KMS-11 (cell line): Measurements from ENCODE around the gene TCP10L.

ENCODE experiments used
- H2AFZ ChIP-seq: fragments of 200-600 bp; sonication (generic); 2 replicates; pipeline ENCODE4 v1.6.1; 2016; ENCODE audit warnings: antibody characterized with exemption, mixed run types, low read depth
- H3K27ac ChIP-seq: fragments of 200-600 bp; sonication (generic); 2 replicates; pipeline ENCODE4 v1.6.1; 2016; ENCODE audit warnings: mild to moderate bottlenecking, mixed run types
- H3K27me3 ChIP-seq: fragments of 200-600 bp; sonication (generic); 2 replicates; pipeline ENCODE4 v1.6.1; 2017; ENCODE audit warnings: mild to moderate bottlenecking, low read depth, mixed run types, moderate library complexity; ENCODE audit not compliant: insufficient read depth
- H3K36me3 ChIP-seq: fragments of 200-600 bp; sonication (generic); 2 replicates; pipeline ENCODE4 v1.6.1; 2017; ENCODE audit warnings: mild to moderate bottlenecking, mixed run types; ENCODE audit not compliant: insufficient read depth
- H3K4me1 ChIP-seq: fragments of 200-600 bp; sonication (generic); 2 replicates; pipeline ENCODE4 v1.6.1; 2016; ENCODE audit warnings: mild to moderate bottlenecking, low read depth, mixed run types; ENCODE audit not compliant: poor library complexity, severe bottlenecking
- H3K4me2 ChIP-seq: fragments of 200-600 bp; sonication (generic); 2 replicates; pipeline ENCODE4 v1.7.0; 2016; ENCODE audit warnings: mild to moderate bottlenecking, mixed run types
- H3K4me3 ChIP-seq: fragments of 200-600 bp; sonication (generic); IDR thresholded peaks from 2 replicates; pipeline ENCODE4 v1.6.1; 2017; ENCODE audit warnings: low read depth, low read length, mixed read lengths; ENCODE audit not compliant: insufficient read depth
- H3K79me2 ChIP-seq: fragments of 200-600 bp; sonication (generic); 2 replicates; pipeline ENCODE4 v1.6.1; 2016; ENCODE audit warnings: low read depth, mixed run types; ENCODE audit not compliant: insufficient read depth
- H3K9ac ChIP-seq: fragments of 200-600 bp; sonication (generic); 2 replicates; pipeline ENCODE4 v1.6.1; 2016; ENCODE audit warnings: mild to moderate bottlenecking, mixed run types
- H4K20me1 ChIP-seq: fragments of 200-600 bp; sonication (generic); 2 replicates; pipeline ENCODE4 v1.6.1; 2016; ENCODE audit warnings: mild to moderate bottlenecking, mixed run types; ENCODE audit not compliant: insufficient read depth
- TF ChIP-seq, protein P1 (sequence below): fragments of 200-600 bp; sonication (generic); conservative IDR thresholded peaks from 2 replicates; pipeline ENCODE4 v1.6.1; 2017; ENCODE audit warnings: low read depth, mild to moderate bottlenecking, antibody characterized with exemption, low read length, moderate library complexity, mixed read lengths

TCP10L gene

DNA sequence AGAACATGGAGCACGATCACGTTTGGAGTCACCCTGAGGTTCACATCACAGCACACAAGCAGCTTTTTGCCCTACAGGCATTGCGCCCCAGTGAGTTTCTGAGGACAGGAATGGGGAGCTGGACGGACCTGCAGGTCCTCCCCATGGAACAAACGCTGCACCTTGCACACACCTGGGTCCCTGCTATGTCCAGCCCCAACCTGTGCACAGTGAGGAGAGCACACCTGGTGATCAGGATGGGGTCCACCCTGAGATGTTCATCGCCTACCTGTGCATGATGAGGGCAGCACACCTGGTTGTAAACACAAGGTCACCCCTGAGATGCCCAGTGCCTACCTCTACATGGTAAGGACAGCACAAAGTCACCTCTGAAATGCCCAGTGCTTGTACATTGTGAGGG lies 45.9 kb downstream of the TCP10L start:
- no peaks in the 10 kb centered on the region for H4K20me1 ChIP-seq
- H3K4me2 ChIP-seq = no peak overlapping the region
- H3K36me3 ChIP-seq = no peaks in the 10 kb centered on the region
- H3K4me3 ChIP-seq = no peak overlapping the region
- H3K9ac ChIP-seq = no peak overlapping the region
- H2AFZ ChIP-seq = no peak overlapping the region
- TF ChIP-seq, protein P1, sequence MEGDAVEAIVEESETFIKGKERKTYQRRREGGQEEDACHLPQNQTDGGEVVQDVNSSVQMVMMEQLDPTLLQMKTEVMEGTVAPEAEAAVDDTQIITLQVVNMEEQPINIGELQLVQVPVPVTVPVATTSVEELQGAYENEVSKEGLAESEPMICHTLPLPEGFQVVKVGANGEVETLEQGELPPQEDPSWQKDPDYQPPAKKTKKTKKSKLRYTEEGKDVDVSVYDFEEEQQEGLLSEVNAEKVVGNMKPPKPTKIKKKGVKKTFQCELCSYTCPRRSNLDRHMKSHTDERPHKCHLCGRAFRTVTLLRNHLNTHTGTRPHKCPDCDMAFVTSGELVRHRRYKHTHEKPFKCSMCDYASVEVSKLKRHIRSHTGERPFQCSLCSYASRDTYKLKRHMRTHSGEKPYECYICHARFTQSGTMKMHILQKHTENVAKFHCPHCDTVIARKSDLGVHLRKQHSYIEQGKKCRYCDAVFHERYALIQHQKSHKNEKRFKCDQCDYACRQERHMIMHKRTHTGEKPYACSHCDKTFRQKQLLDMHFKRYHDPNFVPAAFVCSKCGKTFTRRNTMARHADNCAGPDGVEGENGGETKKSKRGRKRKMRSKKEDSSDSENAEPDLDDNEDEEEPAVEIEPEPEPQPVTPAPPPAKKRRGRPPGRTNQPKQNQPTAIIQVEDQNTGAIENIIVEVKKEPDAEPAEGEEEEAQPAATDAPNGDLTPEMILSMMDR = no peak
- no peaks in the 10 kb centered on the region for H3K79me2 ChIP-seq
- H3K27me3 ChIP-seq = no peaks in the 10 kb centered on the region
- H3K27ac ChIP-seq = no peak overlapping the region
- H3K4me1 ChIP-seq = no peaks in the 10 kb centered on the region

DNA sequence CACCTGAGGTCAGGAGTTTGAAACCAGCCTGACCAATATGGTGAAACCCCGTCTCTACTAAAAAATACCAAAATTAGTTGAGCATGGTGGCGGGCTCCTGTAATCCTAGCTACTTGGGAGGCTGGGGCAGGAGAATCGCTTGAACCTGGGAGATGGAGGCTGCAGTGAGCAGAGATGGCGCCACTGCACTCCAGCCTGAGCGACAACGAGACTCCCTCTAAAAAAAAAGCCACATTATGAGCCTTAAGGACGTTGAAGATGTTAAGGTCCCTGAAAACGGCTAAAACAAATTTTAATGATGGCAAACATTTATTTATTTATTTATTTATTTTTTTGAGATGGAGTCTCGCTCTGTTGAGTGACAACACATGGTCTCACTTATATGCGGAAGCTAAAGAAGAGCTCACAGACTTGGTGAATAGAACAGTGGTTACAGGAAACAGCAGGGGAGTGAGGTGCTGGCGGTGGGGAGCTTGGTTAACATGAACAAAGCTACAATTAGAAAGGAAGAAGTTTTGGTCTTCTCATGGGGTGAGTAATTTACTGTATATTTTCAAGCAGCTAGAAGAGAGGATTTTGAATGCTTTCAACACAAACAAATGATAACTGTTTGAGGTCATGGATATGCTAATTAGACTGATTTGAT lies 47.1 kb downstream of the TCP10L start:
- H2AFZ ChIP-seq = no peak overlapping the region

DNA sequence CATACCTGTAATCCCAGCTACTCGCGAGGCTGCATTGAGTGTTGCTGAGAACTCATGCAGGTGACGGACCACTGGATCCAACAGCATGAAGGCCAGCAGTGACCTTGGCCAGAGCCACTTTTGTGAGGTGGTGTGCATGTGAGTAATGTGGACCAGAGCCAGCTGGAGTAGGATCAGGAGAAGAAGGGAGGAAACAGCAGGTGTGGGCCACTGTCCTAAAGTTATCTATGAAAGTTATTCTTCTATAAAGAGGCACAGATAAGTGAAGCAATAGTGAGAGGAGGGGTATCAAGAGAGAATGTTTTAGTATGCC lies 47.8 kb downstream of the TCP10L start:
- H3K9ac ChIP-seq = no peak overlapping the region
- H3K79me2 ChIP-seq = no peaks in the 10 kb centered on the region
- TF ChIP-seq, protein P1 = no peak

More for the DNA sequence above, 47.1 kb downstream of the TCP10L start:
- Histone ChIP-seq H3K36me3 (no peaks in the 10 kb centered on the region), H3K27ac (no peak overlapping the region), H3K79me2 (no peaks in the 10 kb centered on the region), H3K4me3 (no peak overlapping the region), H4K20me1 (no peaks in the 10 kb centered on the region), H3K4me2 (no peak overlapping the region), H3K9ac (no peak overlapping the region), H3K27me3 (no peaks in the 10 kb centered on the region), H3K4me1 (no peaks in the 10 kb centered on the region)
- TF ChIP-seq, protein P1 = no peak

DNA sequence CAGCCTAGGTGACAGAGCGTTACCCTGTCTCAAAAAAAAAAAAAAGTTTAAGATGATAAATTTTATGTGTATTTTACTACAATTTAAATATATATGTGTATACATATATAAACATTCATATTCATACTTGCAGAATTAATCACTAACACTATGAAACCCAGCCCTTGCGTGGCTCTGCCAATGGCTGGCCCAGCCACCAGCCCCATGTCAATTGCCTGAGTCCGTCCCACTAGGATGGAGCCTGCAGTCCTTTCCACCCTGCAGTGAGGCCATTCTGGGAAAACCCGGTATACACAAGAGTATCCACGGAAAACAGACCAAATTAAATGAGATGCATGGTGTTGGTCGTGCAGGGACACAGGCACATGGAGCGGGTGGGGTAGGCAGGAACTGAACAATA lies 49.7 kb downstream of the TCP10L start:
- Histone ChIP-seq H3K36me3 (no peaks in the 10 kb centered on the region), H3K79me2 (no peaks in the 10 kb centered on the region), H2AFZ (no peak overlapping the region), H3K27ac (no peak overlapping the region), H3K4me3 (no peak overlapping the region), H3K4me2 (no peak overlapping the region), H3K4me1 (no peaks in the 10 kb centered on the region), H3K9ac (no peak overlapping the region), H4K20me1 (no peaks in the 10 kb centered on the region), H3K27me3 (no peaks in the 10 kb centered on the region)
- TF ChIP-seq, protein P1 = no peak

More for the DNA sequence above, 47.8 kb downstream of the TCP10L start:
- Histone ChIP-seq H4K20me1 (no peaks in the 10 kb centered on the region), H3K36me3 (no peaks in the 10 kb centered on the region), H3K4me2 (no peak overlapping the region), H3K4me3 (no peak overlapping the region), H2AFZ (no peak overlapping the region), H3K4me1 (no peaks in the 10 kb centered on the region), H3K27ac (no peak overlapping the region), H3K27me3 (no peaks in the 10 kb centered on the region)
